Activated naive CD8-positive, alpha-beta T cell treated with anti-CD3 and anti-CD28 coated beads, Interleukin-2, amount 10 ng/mL, durations not matched to agents 7 days and 5 days (primary cell): Measurements from ENCODE around the gene THADA. TPM values are rescaled to one million over a fixed set of nuclear protein-coding genes. Genes with fewer than 3 reads are reported as not detected.
"Not testable (repeated sequence)": the region's sequence is repeated elsewhere in the genome, so short reads cannot be mapped to it uniquely, and the experiment has no call there.

Experiments
- ATAC-seq: fragments of 150-1000 bp; cut with Tn5 transposase; one replicate; pipeline ENCODE4 v1.10.0; 2021; ENCODE audit warnings: low read depth, moderate library complexity
- POLR2A ChIA-PET: fragments of 350-600 bp; sonication (Branson Sonifier 250); formaldehyde crosslinking; loops from one replicate; lab custom pipeline; 2021; ENCODE audit warnings: antibody characterized with exemption; lab: Charles Lee
- DNase-seq: peaks from one replicate; pipeline ENCODE4 v3.0.0; 2021
- H3K27ac Mint-ChIP-seq: one replicate; pipeline ENCODE4 v1.8.0; 2022; ENCODE audit warnings: mild to moderate bottlenecking, mixed read lengths
- H3K27me3 Mint-ChIP-seq: one replicate; pipeline ENCODE4 v1.8.0; 2022; ENCODE audit warnings: mild to moderate bottlenecking, moderate library complexity, mixed read lengths
- H3K36me3 Mint-ChIP-seq: one replicate; pipeline ENCODE4 v1.8.0; 2021; ENCODE audit warnings: mild to moderate bottlenecking, mixed read lengths
- H3K4me1 Mint-ChIP-seq: one replicate; pipeline ENCODE4 v1.8.0; 2021; ENCODE audit warnings: mixed read lengths
- H3K4me3 Mint-ChIP-seq: one replicate; pipeline ENCODE4 v1.8.0; 2022; ENCODE audit warnings: mild to moderate bottlenecking, moderate library complexity, mixed read lengths
- H3K9me3 Mint-ChIP-seq: one replicate; pipeline ENCODE4 v1.8.0; 2021; ENCODE audit warnings: mixed read lengths
- total RNA-seq, 2 experiments: library from RNA; stranded (reverse); gene quantifications; one replicate each; pipeline ENCODE4 v1.2.3, GENCODE V29; 2021

The THADA gene
- total RNA-seq, 2 experiments from 2014 or later = 30.5 to 30.8 TPM

- H3K27me3 Mint-ChIP-seq = no peaks in the 10 kb centered on the region
- no peak overlapping the region for H3K4me3 Mint-ChIP-seq
- POLR2A ChIA-PET = interaction anchor here (0.6 kb wide), 1 partner anchor 146 kb away, joined by 3 read pairs; no protein-coding TSS in a partner anchor
- peaks cover 10% of the 10 kb centered on the region for H3K4me1 Mint-ChIP-seq
- ATAC-seq (no peak), DNase-seq (no peak)
- peaks cover 33% of the 10 kb centered on the region for H3K36me3 Mint-ChIP-seq
- H3K9me3 Mint-ChIP-seq = no peaks in the 10 kb centered on the region
- no peak overlapping the region for H3K27ac Mint-ChIP-seq
These were observed 206.0 kb downstream of the THADA start for GRCh38 chr2:43389581-43390466.

- Mint-ChIP-seq H3K9me3 (no peaks in the 10 kb centered on the region), H3K4me1 (peaks cover 16% of the 10 kb centered on the region), H3K27me3 (no peaks in the 10 kb centered on the region), H3K4me3 (no peak overlapping the region), H3K27ac (no peak overlapping the region), H3K36me3 (peaks cover 28% of the 10 kb centered on the region)
- POLR2A ChIA-PET = no interaction called here
- ATAC-seq (no peak), DNase-seq (no peak)
These were observed 207.5 kb downstream of the THADA start for GRCh38 chr2:43388371-43388770.

- Mint-ChIP-seq H3K27ac (no peak overlapping the region), H3K27me3 (no peaks in the 10 kb centered on the region), H3K4me1 (peaks cover 18% of the 10 kb centered on the region), H3K36me3 (peaks cover 20% of the 10 kb centered on the region), H3K9me3 (no peaks in the 10 kb centered on the region), H3K4me3 (no peak overlapping the region)
- POLR2A ChIA-PET = interaction anchor here (0.7 kb wide), 1 partner anchor 168 kb away, joined by 4 read pairs; no protein-coding TSS in a partner anchor
- ATAC-seq (no peak), DNase-seq (no peak)
These were observed 208.5 kb downstream of the THADA start for GRCh38 chr2:43387092-43388062.

GRCh38 chr2:43386679-43387078, 209.2 kb downstream of the THADA start:
- not testable (repeated sequence) for ATAC-seq, H3K27ac Mint-ChIP-seq, H3K9me3 Mint-ChIP-seq, DNase-seq, H3K4me3 Mint-ChIP-seq, H3K27me3 Mint-ChIP-seq
- peaks cover 18% of the 10 kb centered on the region for H3K4me1 Mint-ChIP-seq
- POLR2A ChIA-PET = interaction anchor here (0.7 kb wide), 1 partner anchor 167 kb away, joined by 4 read pairs; no protein-coding TSS in a partner anchor
- peaks cover 21% of the 10 kb centered on the region for H3K36me3 Mint-ChIP-seq

GRCh38 chr2:43384143-43384542, 211.7 kb downstream of the THADA start:
- H3K27ac Mint-ChIP-seq = peak overlapping the region; percentile 19
- peaks cover 2% of the 10 kb centered on the region for H3K27me3 Mint-ChIP-seq
- no peak overlapping the region for H3K4me3 Mint-ChIP-seq
- no peaks in the 10 kb centered on the region for H3K9me3 Mint-ChIP-seq
- peaks cover 18% of the 10 kb centered on the region for H3K4me1 Mint-ChIP-seq
- POLR2A ChIA-PET = no interaction called here
- peaks cover 30% of the 10 kb centered on the region for H3K36me3 Mint-ChIP-seq
- DNase-seq (no peak), ATAC-seq (no peak)

GRCh38 chr2:43383533-43383932, 212.3 kb downstream of the THADA start:
- Mint-ChIP-seq H3K9me3 (no peaks in the 10 kb centered on the region), H3K27me3 (peaks cover 2% of the 10 kb centered on the region), H3K4me1 (peaks cover 18% of the 10 kb centered on the region), H3K27ac (no peak overlapping the region), H3K4me3 (no peak overlapping the region), H3K36me3 (peaks cover 35% of the 10 kb centered on the region)
- DNase-seq (no peak), ATAC-seq (peak; percentile 63)
- POLR2A ChIA-PET = interaction anchor here (0.5 kb wide), 1 partner anchor 959 kb away, joined by 3 read pairs; no protein-coding TSS in a partner anchor

GRCh38 chr2:43379494-43379893, 216.3 kb downstream of the THADA start:
- no peak for ATAC-seq
- no peaks in the 10 kb centered on the region for H3K9me3 Mint-ChIP-seq
- H3K27ac Mint-ChIP-seq = no peak overlapping the region
- H3K27me3 Mint-ChIP-seq = peaks cover 2% of the 10 kb centered on the region
- H3K4me1 Mint-ChIP-seq = peaks cover 9% of the 10 kb centered on the region
- peaks cover 32% of the 10 kb centered on the region for H3K36me3 Mint-ChIP-seq
- POLR2A ChIA-PET = no interaction called here
- DNase-seq = no peak
- no peak overlapping the region for H3K4me3 Mint-ChIP-seq

GRCh38 chr2:43377327-43377726, 218.5 kb downstream of the THADA start:
- Mint-ChIP-seq H3K27me3 (peaks cover 2% of the 10 kb centered on the region), H3K9me3 (no peaks in the 10 kb centered on the region)
- ATAC-seq = no peak

GRCh38 chr2:43376523-43377198, 219.2 kb downstream of the THADA start:
- peaks cover under 1% of the 10 kb centered on the region for H3K27me3 Mint-ChIP-seq
- H3K4me3 Mint-ChIP-seq = no peak overlapping the region
- peaks cover 1% of the 10 kb centered on the region for H3K4me1 Mint-ChIP-seq
- no peaks in the 10 kb centered on the region for H3K9me3 Mint-ChIP-seq
- DNase-seq (no peak), ATAC-seq (no peak)
- POLR2A ChIA-PET = no interaction called here
- H3K27ac Mint-ChIP-seq = no peak overlapping the region
- H3K36me3 Mint-ChIP-seq = peaks cover 23% of the 10 kb centered on the region

More at GRCh38 chr2:43377327-43377726, 218.5 kb downstream of the THADA start:
- POLR2A ChIA-PET = no interaction called here
- DNase-seq = no peak
- no peak overlapping the region for H3K27ac Mint-ChIP-seq
- peaks cover 1% of the 10 kb centered on the region for H3K4me1 Mint-ChIP-seq
- H3K4me3 Mint-ChIP-seq = no peak overlapping the region
- peaks cover 27% of the 10 kb centered on the region for H3K36me3 Mint-ChIP-seq

GRCh38 chr2:43375746-43376522, 219.9 kb downstream of the THADA start:
- Mint-ChIP-seq H3K4me3 (no peak overlapping the region), H3K27me3 (no peaks in the 10 kb centered on the region), H3K27ac (no peak overlapping the region), H3K36me3 (peaks cover 17% of the 10 kb centered on the region), H3K4me1 (peaks cover 1% of the 10 kb centered on the region), H3K9me3 (no peaks in the 10 kb centered on the region)
- no peak for ATAC-seq
- no peak for DNase-seq
- POLR2A ChIA-PET = no interaction called here

GRCh38 chr2:43372416-43373081, 223.3 kb downstream of the THADA start:
- DNase-seq = no peak
- POLR2A ChIA-PET = no interaction called here
- no peak for ATAC-seq
- H3K36me3 Mint-ChIP-seq = peaks cover 7% of the 10 kb centered on the region
- H3K4me1 Mint-ChIP-seq = peaks cover 3% of the 10 kb centered on the region
- H3K4me3 Mint-ChIP-seq = no peak overlapping the region
- H3K27me3 Mint-ChIP-seq = no peaks in the 10 kb centered on the region
- H3K9me3 Mint-ChIP-seq = no peaks in the 10 kb centered on the region
- no peak overlapping the region for H3K27ac Mint-ChIP-seq

GRCh38 chr2:43370705-43371104, 225.1 kb downstream of the THADA start:
- Mint-ChIP-seq H3K36me3 (peaks cover 10% of the 10 kb centered on the region), H3K4me3 (no peak overlapping the region), H3K4me1 (peaks cover 6% of the 10 kb centered on the region), H3K27me3 (no peaks in the 10 kb centered on the region), H3K27ac (no peak overlapping the region), H3K9me3 (peaks cover 1% of the 10 kb centered on the region)
- POLR2A ChIA-PET = no interaction called here
- no peak for DNase-seq
- no peak for ATAC-seq
